ENCODE data around the gene UBTF. TPM values are rescaled to one million over a fixed set of nuclear protein-coding genes. Genes with fewer than 3 reads are reported as not detected.

The UBTF gene
- total and polyA plus RNA-seq, 9 of the 15 experiments (the other 6 are each of a cell fraction or from before 2014, with no cell fraction given), result 1.2 to 113 (median 83.6) TPM

GRCh38 chr17:44218344-44219107 is 949 bp downstream of the UBTF start (continued):
- TF ChIP-seq CXXC5 (CRISPR knock-in tag; IDR thresholded peaks at IDR 0.05) (no peak), MTA1 (IDR thresholded peaks at IDR 0.05; ENCODE audit: borderline replicate concordance) (no peak), TEAD4 (IDR thresholded peaks at IDR 0.05; ENCODE audit: low read length) (no peak), TEAD4 (CRISPR knock-in tag; IDR thresholded peaks at IDR 0.05; ENCODE audit: borderline replicate concordance) (no peak), HNRNPK (IDR thresholded peaks at IDR 0.05; ENCODE audit: low read depth, low read length, poor library complexity, severe bottlenecking) (peak; percentile 26), MYBL2 (IDR thresholded peaks at IDR 0.05; ENCODE audit: low read depth) (no peak), MYBL2 (CRISPR knock-in tag; IDR thresholded peaks at IDR 0.05; ENCODE audit: borderline replicate concordance) (no peak), FIP1L1 (IDR thresholded peaks at IDR 0.05; ENCODE audit: low read depth, low read length, poor library complexity, severe bottlenecking) (no peak)
- TF ChIP-seq, protein P1, sequence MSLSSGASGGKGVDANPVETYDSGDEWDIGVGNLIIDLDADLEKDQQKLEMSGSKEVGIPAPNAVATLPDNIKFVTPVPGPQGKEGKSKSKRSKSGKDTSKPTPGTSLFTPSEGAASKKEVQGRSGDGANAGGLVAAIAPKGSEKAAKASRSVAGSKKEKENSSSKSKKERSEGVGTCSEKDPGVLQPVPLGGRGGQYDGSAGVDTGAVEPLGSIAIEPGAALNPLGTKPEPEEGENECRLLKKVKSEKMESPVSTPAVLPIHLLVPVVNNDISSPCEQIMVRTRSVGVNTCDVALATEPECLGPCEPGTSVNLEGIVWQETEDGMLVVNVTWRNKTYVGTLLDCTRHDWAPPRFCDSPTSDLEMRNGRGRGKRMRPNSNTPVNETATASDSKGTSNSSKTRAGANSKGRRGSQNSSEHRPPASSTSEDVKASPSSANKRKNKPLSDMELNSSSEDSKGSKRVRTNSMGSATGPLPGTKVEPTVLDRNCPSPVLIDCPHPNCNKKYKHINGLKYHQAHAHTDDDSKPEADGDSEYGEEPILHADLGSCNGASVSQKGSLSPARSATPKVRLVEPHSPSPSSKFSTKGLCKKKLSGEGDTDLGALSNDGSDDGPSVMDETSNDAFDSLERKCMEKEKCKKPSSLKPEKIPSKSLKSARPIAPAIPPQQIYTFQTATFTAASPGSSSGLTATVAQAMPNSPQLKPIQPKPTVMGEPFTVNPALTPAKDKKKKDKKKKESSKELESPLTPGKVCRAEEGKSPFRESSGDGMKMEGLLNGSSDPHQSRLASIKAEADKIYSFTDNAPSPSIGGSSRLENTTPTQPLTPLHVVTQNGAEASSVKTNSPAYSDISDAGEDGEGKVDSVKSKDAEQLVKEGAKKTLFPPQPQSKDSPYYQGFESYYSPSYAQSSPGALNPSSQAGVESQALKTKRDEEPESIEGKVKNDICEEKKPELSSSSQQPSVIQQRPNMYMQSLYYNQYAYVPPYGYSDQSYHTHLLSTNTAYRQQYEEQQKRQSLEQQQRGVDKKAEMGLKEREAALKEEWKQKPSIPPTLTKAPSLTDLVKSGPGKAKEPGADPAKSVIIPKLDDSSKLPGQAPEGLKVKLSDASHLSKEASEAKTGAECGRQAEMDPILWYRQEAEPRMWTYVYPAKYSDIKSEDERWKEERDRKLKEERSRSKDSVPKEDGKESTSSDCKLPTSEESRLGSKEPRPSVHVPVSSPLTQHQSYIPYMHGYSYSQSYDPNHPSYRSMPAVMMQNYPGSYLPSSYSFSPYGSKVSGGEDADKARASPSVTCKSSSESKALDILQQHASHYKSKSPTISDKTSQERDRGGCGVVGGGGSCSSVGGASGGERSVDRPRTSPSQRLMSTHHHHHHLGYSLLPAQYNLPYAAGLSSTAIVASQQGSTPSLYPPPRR (CRISPR knock-in tag; IDR thresholded peaks at IDR 0.05; ENCODE audit: borderline replicate concordance), result no peak
- TF ChIP-seq, protein P2, sequence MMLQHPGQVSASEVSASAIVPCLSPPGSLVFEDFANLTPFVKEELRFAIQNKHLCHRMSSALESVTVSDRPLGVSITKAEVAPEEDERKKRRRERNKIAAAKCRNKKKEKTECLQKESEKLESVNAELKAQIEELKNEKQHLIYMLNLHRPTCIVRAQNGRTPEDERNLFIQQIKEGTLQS (IDR thresholded peaks at IDR 0.05), result no peak
- TF ChIP-seq, protein P2 (CRISPR knock-in tag; conservative IDR thresholded peaks at IDR 0.05), result no peak
- TF ChIP-seq, protein P3, sequence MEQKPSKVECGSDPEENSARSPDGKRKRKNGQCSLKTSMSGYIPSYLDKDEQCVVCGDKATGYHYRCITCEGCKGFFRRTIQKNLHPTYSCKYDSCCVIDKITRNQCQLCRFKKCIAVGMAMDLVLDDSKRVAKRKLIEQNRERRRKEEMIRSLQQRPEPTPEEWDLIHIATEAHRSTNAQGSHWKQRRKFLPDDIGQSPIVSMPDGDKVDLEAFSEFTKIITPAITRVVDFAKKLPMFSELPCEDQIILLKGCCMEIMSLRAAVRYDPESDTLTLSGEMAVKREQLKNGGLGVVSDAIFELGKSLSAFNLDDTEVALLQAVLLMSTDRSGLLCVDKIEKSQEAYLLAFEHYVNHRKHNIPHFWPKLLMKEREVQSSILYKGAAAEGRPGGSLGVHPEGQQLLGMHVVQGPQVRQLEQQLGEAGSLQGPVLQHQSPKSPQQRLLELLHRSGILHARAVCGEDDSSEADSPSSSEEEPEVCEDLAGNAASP (IDR thresholded peaks at IDR 0.05), result no peak

Data from K562 (cell line).